NCI-H2029 treated with DMSO at 0.1 percent for 48 hours (cell line): ENCODE measurements around the gene CAMTA1.
"Not testable (repeated sequence)": the region's sequence is repeated elsewhere in the genome, so short reads cannot be mapped to it uniquely, and the experiment has no call there.

ENCODE experiments used
- DNase-seq: peaks from one replicate; lab custom pipeline; 2025; lab: John Stamatoyannopoulos, UW

CAMTA1 gene

DNA sequence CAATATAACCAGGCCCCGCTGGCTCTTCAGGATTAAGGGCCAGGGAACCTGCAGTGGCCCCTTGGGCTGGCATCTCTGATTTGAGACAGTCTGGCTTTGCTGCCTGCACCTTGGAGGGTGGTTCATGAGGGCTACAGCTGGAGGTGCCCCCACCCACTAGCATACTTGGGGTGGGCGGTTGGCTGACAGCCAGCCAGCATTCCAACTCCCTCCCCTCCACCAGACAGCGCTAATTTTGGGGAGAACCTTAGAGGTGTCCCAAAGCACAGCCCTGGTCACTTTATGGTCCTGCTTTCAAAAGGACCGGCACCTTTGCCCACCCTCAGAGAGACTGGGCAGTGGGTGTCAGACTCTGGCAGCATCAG lies 805.2 kb downstream of the CAMTA1 start:
- no peak for DNase-seq

- DNase-seq = no peak
These were observed 806.3 kb downstream of the CAMTA1 start for GRCh38 chr1:7591565-7591964.

DNA sequence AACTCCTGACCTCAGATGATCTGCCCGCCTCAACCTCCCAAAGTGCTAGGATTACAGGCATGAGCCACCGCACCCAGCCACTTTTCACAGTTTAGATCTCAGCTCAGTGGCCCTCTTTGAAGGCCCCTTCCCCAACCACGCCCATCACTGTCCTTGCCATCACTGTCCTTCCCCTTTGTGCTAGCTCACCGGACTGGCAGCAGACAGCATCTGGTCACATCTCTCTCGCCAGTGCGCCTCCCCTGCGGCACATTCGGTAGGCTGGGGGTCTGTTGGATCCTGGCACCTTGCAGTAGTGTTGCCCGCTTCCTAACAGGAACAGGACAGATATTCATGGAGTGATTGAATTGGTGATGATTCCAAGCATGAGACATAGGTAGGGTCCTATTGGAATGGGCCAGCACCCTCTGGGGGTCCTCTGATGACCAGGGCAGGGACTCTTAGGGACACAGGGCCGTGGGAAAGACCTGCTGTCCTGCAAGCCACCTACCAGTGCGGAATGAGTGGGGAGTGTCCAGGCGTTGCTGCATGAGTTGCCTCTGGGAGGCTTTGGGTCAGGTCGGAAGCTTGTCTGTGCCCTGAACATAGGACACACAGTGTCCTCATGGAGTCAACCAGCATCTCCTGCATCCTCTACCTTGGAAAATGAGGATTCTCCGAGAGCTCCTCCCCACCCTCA lies 807.0 kb downstream of the CAMTA1 start:
- no peak for DNase-seq

DNA sequence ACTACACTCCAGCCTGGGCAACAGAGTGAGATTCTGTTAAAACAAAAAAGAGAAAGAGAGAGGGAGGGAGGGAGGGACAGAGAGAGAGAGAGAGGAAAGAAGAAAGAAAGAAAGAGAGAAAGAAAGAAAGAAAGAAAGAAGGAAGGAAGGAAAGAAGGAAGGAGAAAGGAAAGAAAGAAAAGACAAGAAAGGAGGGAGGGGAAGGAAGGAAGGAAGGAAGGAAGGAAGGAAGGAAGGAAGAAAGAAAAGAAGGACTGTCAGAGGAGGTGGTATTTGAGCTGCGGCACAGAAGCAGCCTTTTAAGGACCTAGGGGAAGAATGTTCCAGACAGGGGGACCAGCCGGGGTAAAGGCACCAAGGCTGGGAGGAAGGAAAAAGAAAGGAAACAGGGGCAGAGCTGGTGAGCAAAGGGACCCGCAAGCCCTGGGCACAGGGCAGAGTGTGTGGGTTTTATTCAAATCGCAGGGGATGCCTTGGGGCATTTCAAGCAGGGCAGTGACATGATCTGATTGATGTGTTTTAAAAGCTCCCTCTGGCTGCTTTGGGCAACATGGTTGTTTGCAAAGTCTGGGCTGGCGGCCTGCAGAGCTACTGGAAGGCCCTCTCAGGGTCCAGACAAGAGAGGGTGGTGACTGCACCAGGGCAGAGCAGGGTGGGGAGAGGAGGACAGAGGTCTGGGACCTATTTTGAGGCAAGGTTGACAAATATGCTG lies 808.9 kb downstream of the CAMTA1 start:
- no peak for DNase-seq

DNA sequence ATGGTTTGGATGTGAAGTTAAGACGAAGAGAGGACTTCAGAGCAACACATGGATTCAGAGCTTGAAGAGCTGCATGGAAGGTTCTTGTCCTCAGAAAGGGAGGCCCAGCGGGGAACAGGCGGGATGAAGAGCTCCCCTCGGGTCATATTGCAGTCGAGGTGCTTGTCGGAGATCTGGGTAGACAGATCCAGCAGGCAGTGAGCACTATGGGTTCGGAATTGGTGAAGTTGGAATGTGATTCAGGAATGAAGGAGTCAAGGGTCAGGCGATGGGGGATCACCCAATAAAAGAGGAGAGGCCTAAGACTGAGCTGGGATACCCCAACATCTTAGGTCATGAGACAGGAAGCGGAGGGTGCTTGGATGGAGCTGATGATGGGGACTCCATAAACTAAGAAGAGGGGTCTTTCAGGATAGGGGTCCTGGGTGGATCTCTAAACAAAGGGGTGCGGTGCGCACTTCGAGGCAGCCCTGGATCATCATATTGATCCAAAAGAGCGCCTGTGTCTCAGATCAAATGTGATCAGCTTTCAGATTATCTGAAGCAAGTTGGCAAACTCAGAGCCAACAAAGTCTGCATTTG lies 809.6 kb downstream of the CAMTA1 start:
- no peak for DNase-seq

- DNase-seq = no peak
These were observed 810.1 kb downstream of the CAMTA1 start for GRCh38 chr1:7595336-7595735.

DNA sequence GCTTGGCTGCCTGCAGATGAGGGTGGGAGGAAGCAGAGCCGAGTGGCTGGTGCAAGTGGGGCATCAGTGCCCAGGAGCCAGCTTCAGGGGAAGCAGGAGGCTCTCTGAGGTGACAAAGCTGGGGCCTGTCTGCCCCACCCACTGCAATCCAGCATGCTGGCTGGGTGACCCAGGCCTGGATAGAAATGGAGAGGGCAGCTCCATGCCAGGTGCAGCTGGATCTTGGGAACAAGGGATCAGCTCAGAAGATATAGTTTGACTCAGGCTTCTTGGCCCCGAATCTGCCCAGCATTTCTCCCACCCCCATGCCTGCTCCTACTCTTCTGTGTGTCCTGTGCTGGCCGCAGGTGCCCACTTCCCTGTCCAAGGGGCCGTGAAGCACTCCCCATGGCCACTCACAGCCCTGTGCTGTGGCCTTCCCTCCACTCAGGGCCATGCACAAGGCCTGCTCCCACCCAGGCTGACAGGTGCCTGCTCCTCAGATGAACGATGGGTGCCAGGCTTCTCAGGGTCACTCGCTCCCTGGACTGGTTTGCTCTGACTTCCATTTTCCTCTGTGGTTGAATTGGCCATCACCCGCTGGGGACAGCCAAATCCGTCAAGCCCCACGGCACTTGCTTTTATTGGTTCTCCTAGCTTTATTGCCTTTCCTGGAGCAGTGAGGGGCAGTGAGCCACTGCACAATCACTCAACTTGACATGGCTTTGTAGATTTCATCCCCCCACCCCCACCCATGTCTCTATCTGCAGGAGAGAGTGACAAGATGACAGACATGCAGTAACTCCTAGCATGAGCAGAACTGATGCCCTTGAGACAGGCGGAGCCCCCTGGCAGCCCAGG lies 811.1 kb downstream of the CAMTA1 start:
- DNase-seq = no peak

DNA sequence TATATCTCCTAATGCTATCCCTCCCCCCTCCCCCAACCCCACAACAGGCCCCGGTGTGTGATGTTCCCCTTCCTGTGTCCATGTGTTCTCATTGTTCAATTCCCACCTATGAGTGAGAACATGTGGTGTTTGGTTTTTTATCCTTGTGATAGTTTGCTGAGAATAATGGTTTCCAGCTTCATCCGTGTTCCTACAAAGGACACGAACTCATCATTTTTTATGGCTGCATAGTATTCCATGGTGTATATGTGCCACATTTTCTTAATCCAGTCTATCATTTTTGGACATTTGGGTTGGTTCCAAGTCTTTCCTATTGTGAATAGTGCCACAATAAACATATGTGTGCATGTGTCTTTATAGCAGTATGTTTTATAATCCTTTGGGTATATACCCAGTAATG lies 812.8 kb downstream of the CAMTA1 start:
- DNase-seq = not testable (repeated sequence)

- not testable (repeated sequence) for DNase-seq
These were observed 819.7 kb downstream of the CAMTA1 start for GRCh38 chr1:7604906-7605305.

DNA sequence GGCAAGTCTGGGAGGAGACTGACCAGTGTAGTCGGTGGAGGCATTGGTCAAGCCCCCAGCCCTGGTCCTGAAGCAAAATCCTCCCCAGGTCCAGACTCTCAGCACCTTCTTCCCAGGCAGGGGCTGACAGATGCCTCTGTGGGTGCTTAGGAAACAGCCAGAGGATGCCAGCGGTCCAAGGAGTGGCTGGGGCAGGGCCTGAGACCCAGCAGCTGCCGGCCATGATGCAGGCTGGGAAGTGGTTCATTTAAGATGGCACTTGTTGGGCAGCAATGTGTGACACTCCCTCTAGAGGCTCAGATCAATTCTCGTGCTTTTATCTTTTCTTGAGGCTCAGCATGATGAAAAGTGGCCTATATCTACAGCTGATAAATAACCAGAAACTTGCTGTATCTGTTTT lies 820.8 kb downstream of the CAMTA1 start:
- DNase-seq = no peak

DNA sequence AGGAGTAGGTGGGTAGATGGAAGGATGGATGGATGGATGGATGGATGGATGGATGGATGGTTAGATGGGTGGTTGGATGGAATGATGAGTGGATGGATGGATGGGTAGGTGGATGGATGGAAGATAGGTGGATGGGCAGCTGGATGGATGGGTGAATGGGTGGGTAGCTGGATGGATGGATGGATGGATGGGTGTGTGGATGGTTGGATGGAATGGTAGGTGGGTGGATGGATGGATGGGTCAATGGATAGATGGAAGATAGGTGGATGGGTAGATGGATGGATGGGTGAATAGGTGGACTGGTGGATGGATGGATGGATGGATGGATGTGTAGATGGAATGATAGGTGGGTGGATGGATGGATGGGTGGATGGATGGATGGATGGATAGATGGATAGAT lies 821.8 kb downstream of the CAMTA1 start:
- no peak for DNase-seq

DNA sequence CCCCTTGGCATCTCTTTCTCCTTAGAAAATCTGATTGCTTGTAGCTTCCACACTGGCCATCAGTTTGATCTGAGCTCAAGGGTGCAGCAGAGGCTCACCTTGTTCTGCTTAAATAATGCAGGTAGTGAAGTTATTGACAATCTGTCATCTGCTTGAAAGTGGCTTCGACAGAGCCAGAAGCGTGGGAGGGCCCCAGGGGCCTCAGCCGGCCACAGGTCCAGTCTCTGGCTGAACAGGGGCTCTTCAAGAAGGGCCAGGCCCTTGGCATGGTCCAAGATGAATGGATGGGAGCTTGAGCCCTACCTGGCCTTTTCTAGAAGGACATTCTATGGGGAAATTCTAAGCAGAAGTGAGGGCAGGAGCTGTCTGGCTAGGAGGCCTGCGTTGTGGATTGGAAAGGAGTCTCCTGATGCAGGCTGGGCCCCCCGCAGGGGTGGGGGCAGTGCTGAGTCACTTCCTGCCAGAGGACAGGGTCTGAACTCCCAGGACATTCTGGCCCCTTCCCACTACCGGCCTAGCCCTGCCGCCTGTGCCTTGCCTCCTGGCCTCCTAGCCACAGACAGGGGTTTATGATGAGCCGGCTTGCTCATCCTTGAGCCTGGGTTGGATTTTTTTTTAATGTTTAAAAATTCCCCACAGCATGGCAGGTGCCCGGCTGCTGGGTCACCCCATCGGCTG lies 823.5 kb downstream of the CAMTA1 start:
- no peak for DNase-seq

- DNase-seq = no peak
These were observed 824.2 kb downstream of the CAMTA1 start for GRCh38 chr1:7609311-7609994.

GRCh38 chr1:7610106-7610731 lies 825.0 kb downstream of the CAMTA1 start:
- DNase-seq = no peak

DNA sequence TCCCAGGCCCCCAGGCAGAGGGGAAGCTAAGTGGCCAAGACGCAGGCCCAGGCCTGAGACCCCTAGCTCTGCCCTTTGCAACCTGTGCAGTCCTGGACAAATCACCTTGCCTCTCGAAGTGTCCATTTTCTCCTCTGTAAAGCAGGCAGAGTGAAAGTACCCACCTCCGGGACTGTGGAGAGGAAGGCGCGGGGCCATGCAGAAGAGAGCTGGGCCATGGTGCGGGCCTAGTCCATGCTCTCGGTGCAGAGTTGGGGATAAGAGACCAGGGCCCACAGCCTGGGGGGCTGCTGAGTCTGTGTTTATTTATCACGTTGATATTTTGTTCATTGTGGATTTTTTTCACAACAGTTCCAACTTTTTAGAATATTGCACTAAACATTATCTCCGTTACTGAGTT lies 825.7 kb downstream of the CAMTA1 start:
- no peak for DNase-seq

DNA sequence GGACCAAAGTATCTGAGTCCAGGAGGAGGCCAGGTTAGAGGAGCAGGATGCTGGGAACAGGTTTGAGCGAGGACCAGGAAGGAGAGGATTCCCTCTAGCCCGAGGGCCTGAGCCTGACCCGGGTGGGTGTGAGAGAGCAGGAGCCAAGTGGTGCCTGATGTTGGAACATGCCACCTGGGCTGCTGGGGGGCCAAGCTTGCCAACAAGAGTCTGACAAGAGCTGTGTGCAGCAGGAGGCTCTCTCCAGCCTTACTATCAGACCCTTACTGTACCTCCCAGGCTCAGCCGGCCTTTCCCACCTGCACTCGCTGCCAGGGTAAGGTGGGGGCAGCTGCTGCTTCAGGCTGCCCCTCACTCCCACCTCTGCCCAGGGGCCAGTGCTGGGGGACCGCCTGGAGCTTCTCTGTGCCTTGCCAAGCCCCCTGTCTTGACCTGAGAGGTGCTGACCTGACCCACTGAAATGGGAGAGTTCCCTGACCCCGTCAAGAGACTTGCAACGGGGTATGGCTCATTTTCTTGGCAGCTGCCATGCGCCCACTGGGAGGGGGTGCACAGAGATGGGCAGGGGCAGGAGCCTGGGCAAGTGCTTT lies 826.3 kb downstream of the CAMTA1 start:
- no peak for DNase-seq

DNA sequence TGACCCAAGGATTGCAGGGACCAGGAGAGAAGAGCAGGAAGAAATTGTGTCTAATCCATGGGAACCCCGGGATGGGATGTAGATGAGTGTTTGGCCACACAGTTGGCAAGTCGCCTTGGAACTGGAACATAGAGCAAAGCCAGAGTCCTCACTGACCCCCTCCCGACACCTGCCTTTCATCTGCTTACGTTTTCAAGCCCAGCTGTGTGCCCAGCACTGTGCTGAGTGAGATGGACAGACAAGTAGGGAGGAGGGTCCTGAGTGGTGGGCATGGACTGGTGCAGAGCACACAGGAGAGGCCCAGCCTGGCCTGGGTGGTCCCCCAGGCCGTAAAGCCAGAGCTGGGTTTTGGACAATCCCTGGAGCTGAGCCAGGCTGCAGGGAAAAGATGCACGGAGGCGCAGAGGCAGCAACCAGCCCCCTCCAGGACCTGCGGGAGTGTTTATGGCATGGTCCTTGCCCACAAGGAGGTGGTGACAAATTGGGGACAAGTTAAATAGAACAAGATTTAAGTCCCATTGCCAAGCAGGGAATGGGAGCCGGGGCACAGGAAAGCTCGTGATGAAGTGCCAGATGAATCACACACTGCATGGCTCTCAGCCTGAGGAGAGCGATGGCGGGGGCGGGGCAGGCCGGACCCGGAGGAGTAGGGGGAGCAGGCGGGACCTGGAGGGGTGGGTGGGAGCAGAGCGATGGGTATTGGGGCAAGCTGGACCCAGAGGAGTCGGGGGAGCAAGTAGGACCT lies 828.0 kb downstream of the CAMTA1 start:
- no peak for DNase-seq

GRCh38 chr1:7613851-7614205 lies 828.6 kb downstream of the CAMTA1 start:
- DNase-seq = no peak

DNA sequence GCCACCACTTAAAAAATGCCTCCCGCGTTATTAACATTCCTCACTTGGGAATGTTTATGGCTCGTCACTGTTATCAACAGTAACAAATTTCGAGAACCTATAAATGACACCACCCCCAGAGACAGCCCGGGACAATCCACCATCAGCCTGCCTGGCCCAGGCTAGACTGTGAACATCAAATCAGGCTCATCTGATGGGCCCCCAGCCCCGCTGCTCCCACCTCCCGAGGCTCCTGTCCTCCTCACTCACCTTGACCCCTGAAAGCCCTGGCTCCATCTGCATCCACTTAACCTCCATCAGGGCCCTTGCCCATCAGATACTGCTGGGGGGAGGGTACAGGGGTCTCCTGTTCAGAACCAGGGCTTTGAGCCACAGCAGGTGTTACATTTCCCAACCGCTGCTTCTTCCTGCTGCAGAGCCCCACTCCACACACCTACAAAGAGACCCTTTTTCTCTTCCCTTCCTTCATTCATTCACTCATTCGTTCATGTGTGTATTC lies 829.4 kb downstream of the CAMTA1 start:
- DNase-seq = no peak

- no peak for DNase-seq
These were observed 829.9 kb downstream of the CAMTA1 start for GRCh38 chr1:7615138-7615537.
